Thyroid gland (tissue), 4 donors: ENCODE results near the gene NRARP.

Experiments used
- POLR2A ChIP-seq, 2 donors: fragments of 450-650 bp; IDR thresholded peaks; one replicate each; pipeline ENCODE4 v1.6.1; 2017; ENCODE audit warnings: antibody characterized with exemption in 2 of 2, mild to moderate bottlenecking in 2 of 2, moderate library complexity in 1 of 2
- TF ChIP-seq, protein P1 (sequence below), 6 experiments: fragments of 200-600 bp in 3 of 6; fragments of 450-650 bp in 3 of 6; sonication (generic) in 3 of 6; IDR thresholded peaks; one replicate each; pipeline ENCODE4 v1.5.1; 2016 to 2019; ENCODE audit warnings: antibody characterized with exemption in 6 of 6, mild to moderate bottlenecking in 2 of 6, inconsistent platforms in 1 of 6, moderate library complexity in 1 of 6

DNA sequence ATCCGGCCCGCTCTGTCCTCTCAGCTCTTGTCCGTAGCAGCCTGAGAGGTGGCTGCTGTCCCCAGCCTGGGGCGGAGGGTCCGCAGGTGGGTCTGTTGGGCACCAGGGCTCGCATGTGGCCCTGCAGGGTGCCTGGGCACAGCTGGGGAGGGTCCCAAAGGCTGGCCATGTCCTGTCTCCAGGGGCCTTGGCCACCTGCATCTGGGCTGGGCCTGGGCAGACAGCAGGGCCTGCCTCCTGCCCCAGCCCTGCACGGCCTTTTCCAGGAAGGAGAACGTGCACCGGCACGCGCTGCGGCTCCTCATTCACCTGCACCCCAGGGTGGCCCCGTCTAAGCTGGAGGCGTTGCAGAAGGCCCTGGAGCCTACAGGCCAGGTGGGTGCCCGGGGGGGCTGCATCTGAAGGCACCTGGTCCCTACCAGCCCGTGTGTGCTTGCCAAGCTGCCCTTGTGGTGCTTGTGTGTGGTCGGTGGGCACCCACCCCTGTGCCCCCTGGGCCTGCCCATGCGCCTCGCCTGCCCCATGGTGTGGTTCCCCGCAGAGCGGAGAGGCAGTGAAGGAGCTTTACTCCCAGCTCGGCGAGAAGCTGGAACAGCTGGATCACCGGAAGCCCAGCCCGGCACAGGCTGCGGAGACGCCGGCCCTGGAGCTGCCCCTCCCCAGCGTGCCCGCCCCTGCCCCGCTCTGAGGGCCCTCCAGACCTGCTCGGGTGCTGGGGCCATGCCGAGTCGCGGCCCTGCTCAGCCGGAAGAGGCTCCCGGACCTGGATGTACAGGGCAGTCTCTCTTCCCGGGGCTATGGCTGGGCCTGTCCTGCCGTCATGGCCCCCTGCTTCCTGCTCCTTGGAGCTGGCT lies 29.6 kb downstream of the NRARP start:
- TF ChIP-seq, protein P1, sequence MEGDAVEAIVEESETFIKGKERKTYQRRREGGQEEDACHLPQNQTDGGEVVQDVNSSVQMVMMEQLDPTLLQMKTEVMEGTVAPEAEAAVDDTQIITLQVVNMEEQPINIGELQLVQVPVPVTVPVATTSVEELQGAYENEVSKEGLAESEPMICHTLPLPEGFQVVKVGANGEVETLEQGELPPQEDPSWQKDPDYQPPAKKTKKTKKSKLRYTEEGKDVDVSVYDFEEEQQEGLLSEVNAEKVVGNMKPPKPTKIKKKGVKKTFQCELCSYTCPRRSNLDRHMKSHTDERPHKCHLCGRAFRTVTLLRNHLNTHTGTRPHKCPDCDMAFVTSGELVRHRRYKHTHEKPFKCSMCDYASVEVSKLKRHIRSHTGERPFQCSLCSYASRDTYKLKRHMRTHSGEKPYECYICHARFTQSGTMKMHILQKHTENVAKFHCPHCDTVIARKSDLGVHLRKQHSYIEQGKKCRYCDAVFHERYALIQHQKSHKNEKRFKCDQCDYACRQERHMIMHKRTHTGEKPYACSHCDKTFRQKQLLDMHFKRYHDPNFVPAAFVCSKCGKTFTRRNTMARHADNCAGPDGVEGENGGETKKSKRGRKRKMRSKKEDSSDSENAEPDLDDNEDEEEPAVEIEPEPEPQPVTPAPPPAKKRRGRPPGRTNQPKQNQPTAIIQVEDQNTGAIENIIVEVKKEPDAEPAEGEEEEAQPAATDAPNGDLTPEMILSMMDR (IDR thresholded peaks at IDR 0.05) = no peak
- TF ChIP-seq POLR2A (IDR thresholded peaks at IDR 0.05) = no peak
